HepG2 (cell line): ENCODE measurements around the gene PTPRF. TPM values are rescaled to one million over a fixed set of nuclear protein-coding genes. Genes with fewer than 3 reads are reported as not detected.

Source experiments
- ATAC-seq: fragments of 200-7000 bp; cut with Tn5 transposase; 3 replicates; pipeline ENCODE4 v1.9.1; 2020; ENCODE audit warnings: mild to moderate bottlenecking, moderate library complexity
- BruUV-seq: library from RNA; stranded (reverse); fragments of 400-500 nt; replicated peaks from 2 replicates; lab custom pipeline; 2021; lab: Mats Ljungman, UMichigan
- CTCF ChIA-PET: fragments of 300-600 bp; formaldehyde crosslinking; extraction: SDS; loops from one replicate; lab custom pipeline; 2021; ENCODE audit warnings: low total read pairs, inconsistent platforms, low intra/inter-chr PET ratio; lab: Yijun Ruan, JAX
- POLR2A ChIA-PET: fragments of 350-600 bp; sonication (Branson Sonifier 250); formaldehyde crosslinking; loops from one replicate; lab custom pipeline; 2020; ENCODE audit warnings: antibody characterized with exemption, inconsistent platforms; lab: Yijun Ruan, JAX
- DNase-seq: peaks from one replicate; pipeline ENCODE4 v3.0.0-alpha.2; 2015; ENCODE audit warnings: low spot score
- FAIRE-seq: peaks from 3 replicates; lab custom pipeline; 2011; peaks lifted over from hg19 to GRCh38; lab: Jason Lieb, UNC
- H2AFZ ChIP-seq: one replicate; pipeline ENCODE4 v1.6.1; 2011; ENCODE audit warnings: low read length, inconsistent platforms
- H3K27ac ChIP-seq: fragments of 300-600 bp; 3 replicates; pipeline ENCODE4 v1.8.0; 2011; ENCODE audit warnings: mixed run types, mild to moderate bottlenecking, mixed read lengths, low read length, inconsistent platforms; ENCODE audit not compliant: insufficient read depth; ENCODE audit errors: extremely low read length
- H3K27me3 ChIP-seq, 2 experiments: fragments of 200-600 bp in 1 of 2; 2 replicates in 1 of 2; 3 replicates in 1 of 2; pipeline versions ENCODE4 v1.6.0 to v1.8.0; 2011; ENCODE audit warnings: low read length in 2 of 2, mild to moderate bottlenecking in 2 of 2, moderate library complexity in 2 of 2, inconsistent platforms in 1 of 2; ENCODE audit not compliant: insufficient read depth in 2 of 2, control insufficient read depth in 1 of 2
- H3K36me3 ChIP-seq, 2 experiments: fragments of 200-600 bp in 1 of 2; replicated peaks in 1 of 2; 2 replicates in 1 of 2; 3 replicates in 1 of 2; pipeline versions ENCODE4 v1.5.1 to v1.8.0; 2011; ENCODE audit warnings: low read length in 2 of 2, inconsistent platforms in 1 of 2; ENCODE audit not compliant: insufficient read depth in 2 of 2, control insufficient read depth in 1 of 2
- H3K4me1 ChIP-seq: 2 replicates; pipeline ENCODE4 v1.5.1; 2012; ENCODE audit warnings: low read length, inconsistent platforms; ENCODE audit not compliant: insufficient read depth
- H3K4me2 ChIP-seq: 2 replicates; pipeline ENCODE4 v1.6.0; 2011; ENCODE audit warnings: low read depth, low read length, inconsistent platforms
- H3K4me3 ChIP-seq, 3 experiments: fragments of 200-600 bp in 1 of 3; sonication (generic), shearing (Covaris generic) in 1 of 3; replicated peaks in 1 of 3; 2 replicates each; pipeline ENCODE4 v1.5.1; 2011 to 2016; ENCODE audit warnings: low read length in 3 of 3, inconsistent platforms in 2 of 3, low read depth in 2 of 3, mild to moderate bottlenecking in 2 of 3, control low read depth in 1 of 3, mixed read lengths in 1 of 3; ENCODE audit not compliant: insufficient read depth in 1 of 3
- H3K79me2 ChIP-seq: one replicate; pipeline ENCODE4 v1.6.1; 2011; ENCODE audit warnings: low read length, inconsistent platforms; ENCODE audit not compliant: insufficient read depth
- H3K9ac ChIP-seq: 2 replicates; pipeline ENCODE4 v1.6.0; 2011; ENCODE audit warnings: mild to moderate bottlenecking, low read depth, low read length, inconsistent platforms; ENCODE audit not compliant: insufficient read depth
- H3K9me3 ChIP-seq: 2 replicates; pipeline ENCODE4 v1.5.1; 2012; ENCODE audit warnings: mild to moderate bottlenecking, low read length
- H4K20me1 ChIP-seq: 2 replicates; pipeline ENCODE4 v1.6.0; 2011; ENCODE audit warnings: inconsistent platforms, mild to moderate bottlenecking, low read length, moderate library complexity; ENCODE audit not compliant: insufficient read depth
- ATF4 ChIP-seq, 2 experiments: fragments of 450-650 bp in 1 of 2; sonication (generic) in 1 of 2; formaldehyde crosslinking; IDR thresholded peaks; 2 replicates each; pipeline versions ENCODE4 v1.5.0 to v1.8.0; 2020 to 2022; ENCODE audit warnings: mild to moderate bottlenecking in 1 of 2, missing genetic modification reagents in 1 of 2
- IRF1 ChIP-seq: sonication (generic); formaldehyde crosslinking; IDR thresholded peaks from 2 replicates; pipeline ENCODE4 v1.4.0; 2020; ENCODE audit warnings: low read depth, mild to moderate bottlenecking, missing genetic modification reagents
- MAX ChIP-seq: IDR thresholded peaks from 2 replicates; pipeline ENCODE4 v1.6.1; 2012; ENCODE audit warnings: inconsistent platforms
- MNT ChIP-seq: fragments of 450-650 bp; IDR thresholded peaks from 2 replicates; pipeline ENCODE4 v1.6.1; 2016
- SIN3A ChIP-seq: IDR thresholded peaks from 2 replicates; pipeline ENCODE4 v1.6.1; 2011; ENCODE audit warnings: low read depth, mild to moderate bottlenecking, control low read depth, low read length, borderline replicate concordance
- SP140L ChIP-seq: sonication (generic); formaldehyde crosslinking; IDR thresholded peaks from 2 replicates; pipeline ENCODE4 v1.4.0; 2020; ENCODE audit warnings: missing genetic modification reagents, borderline replicate concordance
- THRA ChIP-seq: sonication (generic); formaldehyde crosslinking; IDR thresholded peaks from 2 replicates; pipeline ENCODE4 v1.4.0; 2020; ENCODE audit warnings: missing genetic modification reagents, borderline replicate concordance
- ZFY ChIP-seq: sonication (generic); formaldehyde crosslinking; IDR thresholded peaks from 2 replicates; pipeline ENCODE4 v1.4.0; 2020; ENCODE audit warnings: missing genetic modification reagents
- ZNF160 ChIP-seq: sonication (generic); formaldehyde crosslinking; IDR thresholded peaks from 2 replicates; pipeline ENCODE4 v1.8.0; 2022; ENCODE audit warnings: mild to moderate bottlenecking, inconsistent platforms, missing genetic modification reagents
- ZNF263 ChIP-seq: sonication (generic); formaldehyde crosslinking; IDR thresholded peaks from 2 replicates; pipeline ENCODE4 v1.4.0; 2020; ENCODE audit warnings: missing genetic modification reagents
- ZNF782 ChIP-seq: sonication (generic); formaldehyde crosslinking; IDR thresholded peaks from 2 replicates; pipeline ENCODE4 v1.4.0; 2020; ENCODE audit warnings: missing genetic modification reagents, mild to moderate bottlenecking, borderline replicate concordance
- ZSCAN30 ChIP-seq: sonication (generic); formaldehyde crosslinking; IDR thresholded peaks from 2 replicates; pipeline ENCODE4 v1.5.0; 2020; ENCODE audit warnings: mild to moderate bottlenecking, missing genetic modification reagents
- WGBS: methylation state at CpG from one replicate; pipeline ENCODE4 v1.1.6; 2017; ENCODE audit warnings: low lambda C conversion rate; 5-methylcytosine and 5-hydroxymethylcytosine counted together
- in situ Hi-C: cut with HindIII; loops from 2 replicates; pipeline ENCODE4 v1.10.0; 2017; ENCODE audit warnings: low pct_unique_long_range_greater_than_20kb; ENCODE audit not compliant: extremely low pct_ligation_motif_present
- intact Hi-C: fragments of 100-400 bp; cut with micrococcal nuclease; formaldehyde crosslinking; loops from one replicate; pipeline ENCODE4 v1.10.0; 2022; ENCODE audit not compliant: unreplicated experiment
- polyA plus RNA-seq, 8 experiments: library from polyadenylated mRNA; depleted of rRNA in 3 of 8; stranded (reverse) in 7 of 8; unstranded in 1 of 8; fragments of >200 nt; fragmentation: Illumina TruSeq in 4 of 8; extraction: Trizol in 4 of 8; gene quantifications; 2 replicates each; pipeline versions ENCODE4 v1.2.1 to v1.2.3, GENCODE V29; 2011 to 2016; ENCODE audit warnings: low read depth in 4 of 8, missing spikeins in 1 of 8, mixed read lengths in 1 of 8; ENCODE audit not compliant: insufficient read depth in 1 of 8
- total RNA-seq, 5 experiments: library from RNA; depleted of rRNA; stranded (reverse); fragments of >200 nt; fragmentation: Illumina TruSeq; extraction: Trizol; gene quantifications; 2 replicates each; pipeline ENCODE4 v1.2.3, GENCODE V29; 2016; ENCODE audit warnings: low read depth in 1 of 5

The PTPRF gene
- total and polyA plus RNA-seq, 2 of the 13 experiments (the other 11 are each of a cell fraction or from before 2014, with no cell fraction given), result 55.9 to 167 TPM

GRCh38 chr1:43545695-43546387 is 15.2 kb downstream of the PTPRF start (continued):
- no peak for TF ChIP-seq SP140L (CRISPR knock-in tag)
- no peak for TF ChIP-seq ZSCAN30 (CRISPR knock-in tag)
- TF ChIP-seq, all 625 proteins: peak for 191

- peaks cover 8 to 34% of the 10 kb centered on the region in 2 experiments; a peak in 4 of 5 replicates for H3K36me3 ChIP-seq
- POLR2A ChIA-PET, result interaction anchor here (1.0 to 7.7 kb wide), 5 partner anchors 8 to 340 kb away, joined by 4 to 87 read pairs (median 5); partner anchors contain the start of genes KDM4A, PTPRF and ST3GAL3
- FAIRE-seq, result no peak
- intact Hi-C loops (no loop called here), in situ Hi-C loops (no loop called here)
- peaks cover 71% of the 10 kb centered on the region for H3K79me2 ChIP-seq
- H3K9ac ChIP-seq, result peak overlapping the region; percentile 68
- H4K20me1 ChIP-seq, result no peaks in the 10 kb centered on the region
- 92% methylated on average over 12 of the region's 15 CpGs for WGBS
- no peak overlapping the region for H2AFZ ChIP-seq
- ATAC-seq, result no peak
- BruUV-seq, result no TSS peak
- CTCF ChIA-PET, result no interaction called here
- peak overlapping the region; percentile 59 for H3K4me2 ChIP-seq
- H3K4me1 ChIP-seq, result peaks cover 83% of the 10 kb centered on the region
- no peak for DNase-seq
- H3K9me3 ChIP-seq, result no peaks in the 10 kb centered on the region
- peak overlapping the region in 1 of 3 experiments; percentile 55; a peak in 2 of 6 replicates for H3K4me3 ChIP-seq
- H3K27ac ChIP-seq, result peak overlapping the region; percentile 96
- no peaks in the 10 kb centered on the region for H3K27me3 ChIP-seq
- no peak for TF ChIP-seq THRA (CRISPR knock-in tag)
- TF ChIP-seq ZNF782 (CRISPR knock-in tag), result 0 out of 2 replicates have a peak, but pooled peaks have one; percentile 3
- peak; percentile 81 for TF ChIP-seq MNT
- 0 out of 2 replicates have a peak, but pooled peaks have one; percentile 36 for TF ChIP-seq SIN3A
- 0 out of 2 replicates have a peak, but pooled peaks have one; percentile 3 for TF ChIP-seq ZNF263
- TF ChIP-seq IRF1 (CRISPR knock-in tag), result 0 out of 2 replicates have a peak, but pooled peaks have one; percentile 1
- no peak for TF ChIP-seq ATF4 (CRISPR knock-in tag; IDR thresholded peaks at IDR 0.05)
- TF ChIP-seq ZNF160 (CRISPR knock-in tag), result no peak
- peak; percentile 44; the same call in 1 of the 2 replicates for TF ChIP-seq MAX
- TF ChIP-seq ZFY (CRISPR knock-in tag), result 0 out of 2 replicates have a peak, but pooled peaks have one; percentile 20
These were observed 15.9 kb downstream of the PTPRF start for GRCh38 chr1:43546388-43547100.
